Effector memory CD4-positive, alpha-beta T cell (primary cell): Measurements from ENCODE around the gene MFRP.

ENCODE experiments used
- DNase-seq, 3 donors: peaks; one replicate each; pipeline ENCODE4 v3.0.0-alpha.2; 2020
- H3K27ac ChIP-seq: 2 replicates; pipeline ENCODE4 v1.7.0; 2013; ENCODE audit warnings: mild to moderate bottlenecking, low read length, moderate library complexity; ENCODE audit not compliant: insufficient read depth, poor library complexity, severe bottlenecking
- H3K27me3 ChIP-seq: replicated peaks from 2 replicates; pipeline ENCODE4 v1.7.0; 2013; ENCODE audit warnings: mild to moderate bottlenecking, low read length; ENCODE audit not compliant: insufficient read depth, control insufficient read depth, poor library complexity, severe bottlenecking
- H3K36me3 ChIP-seq: 2 replicates; pipeline ENCODE4 v1.7.0; 2013; ENCODE audit warnings: mild to moderate bottlenecking, low read length, moderate library complexity; ENCODE audit not compliant: control insufficient read depth, insufficient read depth
- H3K4me1 ChIP-seq: 2 replicates; pipeline ENCODE4 v1.7.0; 2013; ENCODE audit warnings: low read length, mild to moderate bottlenecking; ENCODE audit not compliant: control insufficient read depth, insufficient read depth, poor library complexity, severe bottlenecking
- H3K4me3 ChIP-seq: 2 replicates; pipeline ENCODE4 v1.7.0; 2013; ENCODE audit warnings: low read length, low read depth, mild to moderate bottlenecking; ENCODE audit not compliant: insufficient read depth, poor library complexity, severe bottlenecking
- H3K9me3 ChIP-seq: 2 replicates; pipeline ENCODE4 v1.7.0; 2013; ENCODE audit warnings: mild to moderate bottlenecking, low read length, moderate library complexity; ENCODE audit not compliant: control insufficient read depth

MFRP gene

GRCh38 chr11:119306373-119306890, 40.1 kb downstream of the MFRP start:
- H3K27ac ChIP-seq: no peak overlapping the region

GRCh38 chr11:119305556-119306372, 40.7 kb downstream of the MFRP start:
- Histone ChIP-seq H3K27me3 (no peaks in the 10 kb centered on the region), H3K9me3 (no peaks in the 10 kb centered on the region), H3K4me1 (peaks cover 6% of the 10 kb centered on the region), H3K4me3 (no peak overlapping the region), H3K36me3 (peaks cover 36% of the 10 kb centered on the region), H3K27ac (peak overlapping the region; percentile 2)
- no peak for DNase-seq

More at GRCh38 chr11:119306373-119306890, 40.1 kb downstream of the MFRP start:
- no peaks in the 10 kb centered on the region for H3K9me3 ChIP-seq
- DNase-seq: no peak
- H3K4me1 ChIP-seq: peaks cover 6% of the 10 kb centered on the region
- no peak overlapping the region for H3K4me3 ChIP-seq
- H3K36me3 ChIP-seq: peaks cover 29% of the 10 kb centered on the region
- H3K27me3 ChIP-seq: no peaks in the 10 kb centered on the region

- no peak overlapping the region for H3K4me3 ChIP-seq
- no peak for DNase-seq
- H3K9me3 ChIP-seq: no peaks in the 10 kb centered on the region
- no peaks in the 10 kb centered on the region for H3K27me3 ChIP-seq
- peaks cover 61% of the 10 kb centered on the region for H3K36me3 ChIP-seq
- no peak overlapping the region for H3K27ac ChIP-seq
- H3K4me1 ChIP-seq: peaks cover 6% of the 10 kb centered on the region
Measured at GRCh38 chr11:119303227-119303718, 43.2 kb downstream of the MFRP start.

GRCh38 chr11:119300198-119300964, 46.1 kb downstream of the MFRP start:
- H3K4me3 ChIP-seq: no peak overlapping the region
- peaks cover 77% of the 10 kb centered on the region for H3K36me3 ChIP-seq
- no peak overlapping the region for H3K27ac ChIP-seq

GRCh38 chr11:119299416-119299815, 47.1 kb downstream of the MFRP start:
- H3K9me3 ChIP-seq: no peaks in the 10 kb centered on the region
- no peaks in the 10 kb centered on the region for H3K27me3 ChIP-seq
- no peak overlapping the region for H3K4me3 ChIP-seq
- H3K27ac ChIP-seq: no peak overlapping the region
- peaks cover 76% of the 10 kb centered on the region for H3K36me3 ChIP-seq
- no peak for DNase-seq
- H3K4me1 ChIP-seq: no peaks in the 10 kb centered on the region

More at GRCh38 chr11:119300198-119300964, 46.1 kb downstream of the MFRP start:
- DNase-seq: no peak
- no peaks in the 10 kb centered on the region for H3K9me3 ChIP-seq
- H3K4me1 ChIP-seq: no peaks in the 10 kb centered on the region
- H3K27me3 ChIP-seq: no peaks in the 10 kb centered on the region

- DNase-seq: no peak
- Histone ChIP-seq H3K4me3 (no peak overlapping the region), H3K27me3 (no peaks in the 10 kb centered on the region), H3K27ac (no peak overlapping the region), H3K36me3 (peaks cover 70% of the 10 kb centered on the region), H3K4me1 (no peaks in the 10 kb centered on the region), H3K9me3 (no peaks in the 10 kb centered on the region)
Measured at GRCh38 chr11:119298726-119299125, 47.8 kb downstream of the MFRP start.

GRCh38 chr11:119297938-119298337, 48.6 kb downstream of the MFRP start:
- Histone ChIP-seq H3K9me3 (no peaks in the 10 kb centered on the region), H3K27me3 (no peaks in the 10 kb centered on the region), H3K27ac (no peak overlapping the region), H3K36me3 (peaks cover 62% of the 10 kb centered on the region), H3K4me1 (no peaks in the 10 kb centered on the region), H3K4me3 (no peak overlapping the region)
- no peak for DNase-seq

- no peak overlapping the region for H3K27ac ChIP-seq
- no peaks in the 10 kb centered on the region for H3K4me1 ChIP-seq
- DNase-seq: no peak
- peaks cover 44% of the 10 kb centered on the region for H3K36me3 ChIP-seq
- no peaks in the 10 kb centered on the region for H3K9me3 ChIP-seq
- no peaks in the 10 kb centered on the region for H3K27me3 ChIP-seq
- H3K4me3 ChIP-seq: no peak overlapping the region
Measured at GRCh38 chr11:119295178-119295577, 51.3 kb downstream of the MFRP start.

- H3K4me3 ChIP-seq: no peak overlapping the region
- H3K27me3 ChIP-seq: no peaks in the 10 kb centered on the region
- no peak overlapping the region for H3K27ac ChIP-seq
- no peak for DNase-seq
- H3K4me1 ChIP-seq: no peaks in the 10 kb centered on the region
- H3K36me3 ChIP-seq: peaks cover 31% of the 10 kb centered on the region
- H3K9me3 ChIP-seq: no peaks in the 10 kb centered on the region
Measured at GRCh38 chr11:119293461-119293860, 53.0 kb downstream of the MFRP start.
